H1 (cell line): Measurements from ENCODE around the gene VEGFD.

Experiments
- EZH2 ChIP-seq: fragments of 200-600 bp; sonication (generic); IDR thresholded peaks from 2 replicates; pipeline ENCODE4 v1.7.1; 2012; ENCODE audit warnings: low read depth, mild to moderate bottlenecking, moderate library complexity, low read length, inconsistent platforms; ENCODE audit not compliant: severe bottlenecking
- GABPA ChIP-seq: IDR thresholded peaks from 2 replicates; pipeline ENCODE4 v1.6.1; 2011; ENCODE audit warnings: mild to moderate bottlenecking, low read length, moderate library complexity, borderline replicate concordance; ENCODE audit not compliant: insufficient read depth
- GTF2F1 ChIP-seq: IDR thresholded peaks from 2 replicates; pipeline ENCODE4 v1.6.1; 2012; ENCODE audit warnings: low read depth, low read length, improper control_type of control experiment, borderline replicate concordance
- POLR2AphosphoS5 ChIP-seq: IDR thresholded peaks from 2 replicates; pipeline ENCODE4 v1.6.1; 2011; ENCODE audit warnings: low read depth, low read length
- RBBP5 ChIP-seq: IDR thresholded peaks from 2 replicates; pipeline ENCODE4 v1.7.1; 2012; ENCODE audit warnings: low read depth, mild to moderate bottlenecking, inconsistent platforms, low read length, moderate library complexity, borderline replicate concordance
- TCF12 ChIP-seq: IDR thresholded peaks from 2 replicates; pipeline ENCODE4 v1.6.1; 2011; ENCODE audit warnings: low read depth, mild to moderate bottlenecking, low read length
- TF ChIP-seq, protein P1 (sequence below), 3 experiments: IDR thresholded peaks; 1 replicate in 2 of 3; 2 replicates in 1 of 3; pipeline versions ENCODE4 v1.5.1 to v1.6.1; 2011; ENCODE audit warnings: low read length in 3 of 3, mild to moderate bottlenecking in 3 of 3, inconsistent platforms in 2 of 3, low read depth in 1 of 3, moderate library complexity in 1 of 3; ENCODE audit not compliant: insufficient read depth in 1 of 3; ENCODE audit errors: control extremely low read depth in 1 of 3

DNA sequence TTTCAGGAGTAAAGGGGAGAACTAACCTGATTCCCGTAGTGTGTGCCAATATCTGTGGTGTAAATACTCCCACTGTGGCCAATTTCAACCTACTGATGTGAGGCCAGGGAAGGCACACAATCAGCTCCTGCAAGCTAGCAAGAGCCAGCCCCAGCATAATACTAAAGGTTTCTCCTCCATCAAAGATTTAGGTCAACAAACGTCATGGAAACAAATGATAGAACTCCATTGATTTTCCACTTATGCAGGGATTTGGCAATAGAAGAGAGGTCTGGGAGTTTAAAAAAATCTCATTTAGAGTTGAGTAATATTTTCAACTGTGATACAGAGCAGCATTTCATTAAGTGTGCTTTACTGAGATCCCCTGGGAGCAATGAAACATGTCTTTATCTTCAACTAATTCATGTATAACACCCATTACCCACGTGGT, 15.8 kb upstream of the VEGFD start:
- TF ChIP-seq EZH2: no peak
- TF ChIP-seq TCF12: no peak
- TF ChIP-seq GTF2F1: no peak
- no peak for TF ChIP-seq GABPA
- TF ChIP-seq POLR2AphosphoS5: no peak
- TF ChIP-seq, protein P1, sequence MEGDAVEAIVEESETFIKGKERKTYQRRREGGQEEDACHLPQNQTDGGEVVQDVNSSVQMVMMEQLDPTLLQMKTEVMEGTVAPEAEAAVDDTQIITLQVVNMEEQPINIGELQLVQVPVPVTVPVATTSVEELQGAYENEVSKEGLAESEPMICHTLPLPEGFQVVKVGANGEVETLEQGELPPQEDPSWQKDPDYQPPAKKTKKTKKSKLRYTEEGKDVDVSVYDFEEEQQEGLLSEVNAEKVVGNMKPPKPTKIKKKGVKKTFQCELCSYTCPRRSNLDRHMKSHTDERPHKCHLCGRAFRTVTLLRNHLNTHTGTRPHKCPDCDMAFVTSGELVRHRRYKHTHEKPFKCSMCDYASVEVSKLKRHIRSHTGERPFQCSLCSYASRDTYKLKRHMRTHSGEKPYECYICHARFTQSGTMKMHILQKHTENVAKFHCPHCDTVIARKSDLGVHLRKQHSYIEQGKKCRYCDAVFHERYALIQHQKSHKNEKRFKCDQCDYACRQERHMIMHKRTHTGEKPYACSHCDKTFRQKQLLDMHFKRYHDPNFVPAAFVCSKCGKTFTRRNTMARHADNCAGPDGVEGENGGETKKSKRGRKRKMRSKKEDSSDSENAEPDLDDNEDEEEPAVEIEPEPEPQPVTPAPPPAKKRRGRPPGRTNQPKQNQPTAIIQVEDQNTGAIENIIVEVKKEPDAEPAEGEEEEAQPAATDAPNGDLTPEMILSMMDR (IDR thresholded peaks at IDR 0.05; ENCODE audit: control extremely low read depth in 1 of 3, insufficient read depth in 1 of 3, low read depth in 1 of 3, low read length in 3 of 3): no peak
- no peak for TF ChIP-seq RBBP5
